Liver (tissue), 9 donors: ENCODE data around the gene MBLAC1. TPM values are rescaled to one million over a fixed set of nuclear protein-coding genes. Genes with fewer than 3 reads are reported as not detected.
A peak's percentile ranks its signal among the peaks of the same experiment; 100 is the strongest.

Experiments used
- DNase-seq: peaks from one replicate; pipeline ENCODE4 v3.0.0-alpha.2; 2017; ENCODE audit warnings: low spot score
- H3K27ac ChIP-seq, 2 donors: one replicate each; pipeline ENCODE4 v1.7.0; 2013; ENCODE audit warnings: inconsistent platforms in 2 of 2, low read length in 2 of 2, control low read depth in 1 of 2, low read depth in 1 of 2, mild to moderate bottlenecking in 1 of 2
- H3K27me3 ChIP-seq, 4 donors: one replicate each; pipeline versions ENCODE4 v1.6.1 to v1.7.0; 2013; ENCODE audit warnings: low read length in 3 of 4, inconsistent platforms in 1 of 4, mild to moderate bottlenecking in 1 of 4, moderate library complexity in 1 of 4; ENCODE audit not compliant: control insufficient read depth in 4 of 4, insufficient read depth in 4 of 4
- H3K36me3 ChIP-seq, 4 donors: one replicate each; pipeline versions ENCODE4 v1.6.1 to v1.7.0; 2013; ENCODE audit warnings: low read length in 3 of 4, mild to moderate bottlenecking in 3 of 4, low read depth in 1 of 4, moderate library complexity in 1 of 4; ENCODE audit not compliant: control insufficient read depth in 4 of 4, insufficient read depth in 3 of 4
- H3K4me1 ChIP-seq, 4 donors: one replicate each; pipeline versions ENCODE4 v1.6.1 to v1.7.0; 2013; ENCODE audit warnings: low read length in 3 of 4, mild to moderate bottlenecking in 3 of 4, moderate library complexity in 1 of 4; ENCODE audit not compliant: control insufficient read depth in 4 of 4, insufficient read depth in 4 of 4
- H3K4me3 ChIP-seq, 3 donors: one replicate each; pipeline versions ENCODE4 v1.6.1 to v1.7.0; 2013; ENCODE audit warnings: low read length in 3 of 3, control low read depth in 1 of 3, low read depth in 1 of 3, mild to moderate bottlenecking in 1 of 3
- H3K9ac ChIP-seq, 2 donors: one replicate each; pipeline ENCODE4 v1.7.0; 2013; ENCODE audit warnings: low read length in 2 of 2, mild to moderate bottlenecking in 2 of 2, moderate library complexity in 2 of 2, control low read depth in 1 of 2, low read depth in 1 of 2
- H3K9me3 ChIP-seq, 4 donors: one replicate each; pipeline versions ENCODE4 v1.6.1 to v1.7.0; 2013; ENCODE audit warnings: low read length in 3 of 4; ENCODE audit not compliant: control insufficient read depth in 4 of 4
- ATF3 ChIP-seq: IDR thresholded peaks from 2 replicates; pipeline ENCODE4 v1.6.1; 2016; ENCODE audit warnings: antibody characterized with exemption
- CTCF ChIP-seq: fragments of 150-350 bp; IDR thresholded peaks from 2 replicates; pipeline ENCODE4 v1.5.1; 2017; ENCODE audit warnings: improper control_type of control experiment, low read depth, low read length; ENCODE audit not compliant: missing input control
- EGR1 ChIP-seq, 2 donors: IDR thresholded peaks; 2 replicates each; pipeline ENCODE4 v1.6.1; 2016 to 2018; ENCODE audit warnings: antibody characterized with exemption in 2 of 2, low read depth in 2 of 2
- FOXA1 ChIP-seq: IDR thresholded peaks from 2 replicates; pipeline ENCODE4 v1.6.1; 2016; ENCODE audit warnings: antibody characterized with exemption
- FOXA2 ChIP-seq: IDR thresholded peaks from 2 replicates; pipeline ENCODE4 v1.6.1; 2016; ENCODE audit warnings: antibody characterized with exemption
- GABPA ChIP-seq, 2 donors: IDR thresholded peaks in 1 of 2; conservative IDR thresholded peaks in 1 of 2; 2 replicates each; pipeline ENCODE4 v1.6.1; 2016; ENCODE audit warnings: antibody characterized with exemption in 2 of 2, mild to moderate bottlenecking in 1 of 2, moderate library complexity in 1 of 2
- HNF4A ChIP-seq, 2 donors: conservative IDR thresholded peaks; 2 replicates each; pipeline ENCODE4 v1.6.1; 2016; ENCODE audit warnings: antibody characterized with exemption in 2 of 2, mild to moderate bottlenecking in 2 of 2
- HNF4G ChIP-seq: IDR thresholded peaks from 2 replicates; pipeline ENCODE4 v1.6.1; 2016; ENCODE audit warnings: antibody characterized with exemption
- JUND ChIP-seq, 2 donors: IDR thresholded peaks; 2 replicates each; pipeline ENCODE4 v1.6.1; 2016; ENCODE audit warnings: antibody characterized with exemption in 2 of 2
- NR2F2 ChIP-seq: IDR thresholded peaks from 2 replicates; pipeline ENCODE4 v1.6.1; 2016; ENCODE audit warnings: antibody characterized with exemption
- RAD21 ChIP-seq, 2 donors: IDR thresholded peaks; 2 replicates each; pipeline ENCODE4 v1.6.1; 2016; ENCODE audit warnings: antibody characterized with exemption in 2 of 2, mild to moderate bottlenecking in 2 of 2
- RXRA ChIP-seq, 2 donors: IDR thresholded peaks; 2 replicates each; pipeline ENCODE4 v1.6.1; 2017 to 2018; ENCODE audit warnings: antibody characterized with exemption in 2 of 2, mild to moderate bottlenecking in 1 of 2
- SP1 ChIP-seq: IDR thresholded peaks from 2 replicates; pipeline ENCODE4 v1.6.1; 2018; ENCODE audit warnings: antibody characterized with exemption, mild to moderate bottlenecking
- TAF1 ChIP-seq: conservative IDR thresholded peaks from 2 replicates; pipeline ENCODE4 v1.6.1; 2016; ENCODE audit warnings: antibody characterized with exemption, mild to moderate bottlenecking
- YY1 ChIP-seq: IDR thresholded peaks from 2 replicates; pipeline ENCODE4 v1.6.1; 2016; ENCODE audit warnings: antibody characterized with exemption, mild to moderate bottlenecking
- ZBTB33 ChIP-seq: IDR thresholded peaks from 2 replicates; pipeline ENCODE4 v1.6.1; 2016; ENCODE audit warnings: antibody characterized with exemption
- WGBS: extraction: QIAGEN DNeasy Blood & Tissue Kit; methylation state at CpG from one replicate; pipeline ENCODE4 v1.1.7; 2013; 5-methylcytosine and 5-hydroxymethylcytosine counted together
- polyA plus RNA-seq, 2 donors: library from polyadenylated mRNA; stranded (reverse) in 1 of 2; unstranded in 1 of 2; fragments of 200-250 nt in 1 of 2; fragments of >200 nt in 1 of 2; fragmentation: Nextera tagmentation in 1 of 2; extraction: Ambion mirVana in 1 of 2; gene quantifications; one replicate each; pipeline versions ENCODE4 v1.2.1 to v1.2.3, GENCODE V29; 2013 to 2015
- total RNA-seq, 2 donors: library from RNA; depleted of rRNA; stranded (reverse); fragments of >200 nt; gene quantifications; one replicate each; pipeline ENCODE4 v1.2.3, GENCODE V29; 2014
- TF ChIP-seq, protein P1 (sequence below): IDR thresholded peaks from 2 replicates; pipeline ENCODE4 v1.6.1; 2016; ENCODE audit warnings: antibody characterized with exemption
- donor health status: healthy.
- donor health status: healthy.
- donor health status: healthy.
- donor health status: healthy.
- donor health status: healthy.

MBLAC1 gene
- total and polyA plus RNA-seq, 4 donors = 1.0 to 1.4 (median 1.3) TPM

GRCh38 chr7:100155553-100156317, 29.0 kb downstream of the MBLAC1 start:
- DNase-seq = no peak
- H3K27me3 ChIP-seq = no peaks in the 10 kb centered on the region
- TF ChIP-seq NR2F2 (no peak), CTCF (no peak), EGR1 (IDR thresholded peaks at IDR 0.05; ENCODE audit: low read depth in 2 of 2) (no peak), GABPA (IDR thresholded peaks at IDR 0.05 in 1 of 2, conservative IDR thresholded peaks at IDR 0.05 in 1 of 2) (no peak), ATF3 (no peak), SP1 (no peak), ZBTB33 (no peak), FOXA1 (no peak), FOXA2 (no peak), HNF4A (conservative IDR thresholded peaks at IDR 0.05) (no peak), RAD21 (IDR thresholded peaks at IDR 0.05) (no peak), HNF4G (no peak)
- TF ChIP-seq, protein P1, sequence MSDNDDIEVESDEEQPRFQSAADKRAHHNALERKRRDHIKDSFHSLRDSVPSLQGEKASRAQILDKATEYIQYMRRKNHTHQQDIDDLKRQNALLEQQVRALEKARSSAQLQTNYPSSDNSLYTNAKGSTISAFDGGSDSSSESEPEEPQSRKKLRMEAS = no peak
- no peak overlapping the region for H3K4me3 ChIP-seq
- H3K9ac ChIP-seq = no peak overlapping the region
- no peak overlapping the region for H3K27ac ChIP-seq
- H3K4me1 ChIP-seq = peaks cover 3 to 17% (median 10%) of the 10 kb centered on the region in 4 donors
- WGBS = 86% methylated on average over 20 of the region's 20 CpGs
- peaks cover 2 to 30% (median 11%) of the 10 kb centered on the region in 4 donors for H3K36me3 ChIP-seq
- no peaks in the 10 kb centered on the region for H3K9me3 ChIP-seq

- peak overlapping the region in 1 of 2 donors; percentile 35 for H3K9ac ChIP-seq
- WGBS = 90% methylated on average over 16 of the region's 16 CpGs
- no peaks in the 10 kb centered on the region for H3K9me3 ChIP-seq
- H3K27me3 ChIP-seq = no peaks in the 10 kb centered on the region
- H3K4me3 ChIP-seq = no peak overlapping the region
- peaks cover 2 to 30% (median 11%) of the 10 kb centered on the region in 4 donors for H3K36me3 ChIP-seq
- no peak for DNase-seq
- H3K4me1 ChIP-seq = peaks cover 3 to 17% (median 10%) of the 10 kb centered on the region in 4 donors
- TF ChIP-seq RAD21 (IDR thresholded peaks at IDR 0.05) (no peak), CTCF (no peak), GABPA (IDR thresholded peaks at IDR 0.05 in 1 of 2, conservative IDR thresholded peaks at IDR 0.05 in 1 of 2) (no peak), YY1 (no peak), NR2F2 (no peak), HNF4G (no peak), JUND (IDR thresholded peaks at IDR 0.05) (no peak), FOXA1 (no peak), ATF3 (no peak), HNF4A (conservative IDR thresholded peaks at IDR 0.05) (no peak), TAF1 (no peak), ZBTB33 (no peak), RXRA (IDR thresholded peaks at IDR 0.05) (no peak)
- TF ChIP-seq, protein P1 = no peak
- peak overlapping the region; percentile 79 to 92 for H3K27ac ChIP-seq
Observed at GRCh38 chr7:100156331-100157068, 29.7 kb downstream of the MBLAC1 start.
